Neutrophil (primary cell): ENCODE measurements around the gene PCYT1A.
"Not testable (repeated sequence)": the region's sequence is repeated elsewhere in the genome, so short reads cannot be mapped to it uniquely, and the experiment has no call there.

Source experiments
- H3K27ac ChIP-seq: fragments of 200-600 bp; sonication (generic); 2 replicates; pipeline ENCODE4 v1.5.1; 2016; ENCODE audit warnings: mild to moderate bottlenecking, moderate library complexity
- H3K27me3 ChIP-seq: fragments of 200-600 bp; sonication (generic); 2 replicates; pipeline ENCODE4 v1.6.0; 2016; ENCODE audit warnings: mild to moderate bottlenecking
- H3K36me3 ChIP-seq: fragments of 200-600 bp; sonication (generic); 2 replicates; pipeline ENCODE4 v1.5.1; 2017
- H3K4me1 ChIP-seq, 2 experiments: fragments of 200-600 bp in 1 of 2; sonication (generic) in 1 of 2; 1 replicate in 1 of 2; 2 replicates in 1 of 2; pipeline versions ENCODE4 v1.5.1 to v1.6.1; 2013 to 2016; ENCODE audit warnings: low read depth in 1 of 2, low read length in 1 of 2, mild to moderate bottlenecking in 1 of 2, moderate library complexity in 1 of 2; ENCODE audit not compliant: control insufficient read depth in 1 of 2, insufficient read depth in 1 of 2
- H3K4me3 ChIP-seq, 2 experiments: fragments of 200-600 bp in 1 of 2; sonication (generic) in 1 of 2; 1 replicate in 1 of 2; 2 replicates in 1 of 2; pipeline ENCODE4 v1.5.1; 2013 to 2016; ENCODE audit warnings: low read depth in 1 of 2, low read length in 1 of 2, mild to moderate bottlenecking in 1 of 2, moderate library complexity in 1 of 2
- H3K9me3 ChIP-seq: fragments of 200-600 bp; sonication (generic); 2 replicates; pipeline ENCODE4 v1.5.1; 2016
- CTCF ChIP-seq: fragments of 200-600 bp; sonication (generic); IDR thresholded peaks from 2 replicates; pipeline ENCODE4 v1.5.1; 2016; ENCODE audit warnings: antibody characterized with exemption

The PCYT1A gene

GRCh38 chr3:196215493-196216020 is 72.0 kb downstream of the PCYT1A start:
- Histone ChIP-seq H3K27ac (peak overlapping the region; percentile 35), H3K27me3 (no peaks in the 10 kb centered on the region), H3K4me3 (no peak overlapping the region), H3K36me3 (no peaks in the 10 kb centered on the region), H3K9me3 (no peaks in the 10 kb centered on the region), H3K4me1 (peaks cover 35 to 38% of the 10 kb centered on the region in 2 experiments)
- no peak for TF ChIP-seq CTCF

- Histone ChIP-seq H3K4me3 (no peak overlapping the region), H3K36me3 (no peaks in the 10 kb centered on the region), H3K27me3 (no peaks in the 10 kb centered on the region), H3K9me3 (no peaks in the 10 kb centered on the region), H3K4me1 (peaks cover 28 to 36% of the 10 kb centered on the region in 2 experiments), H3K27ac (no peak overlapping the region)
- TF ChIP-seq CTCF, result no peak
Measured at GRCh38 chr3:196214783-196215441, 72.6 kb downstream of the PCYT1A start.

- Histone ChIP-seq H3K36me3 (no peaks in the 10 kb centered on the region), H3K27ac (no peak within 1 kb of the TSS), H3K4me3 (no peak within 1 kb of the TSS), H3K4me1 (peaks cover 21 to 31% of the 10 kb centered on the region in 2 experiments), H3K27me3 (no peaks in the 10 kb centered on the region), H3K9me3 (no peaks in the 10 kb centered on the region)
- no peak for TF ChIP-seq CTCF
Measured at GRCh38 chr3:196210673-196211556, 76.6 kb downstream of the PCYT1A start, which contains the start of gene ZDHHC19. ZDHHC19 (minus strand) TSS chr3:196211400; CDS start chr3:196211315, 85 bp downstream.

GRCh38 chr3:196209944-196210672 is 77.4 kb downstream of the PCYT1A start:
- not testable (repeated sequence) for H3K36me3 ChIP-seq, H3K27me3 ChIP-seq, H3K4me3 ChIP-seq

GRCh38 chr3:196208942-196209695 is 78.4 kb downstream of the PCYT1A start:
- Histone ChIP-seq H3K27me3 (no peaks in the 10 kb centered on the region), H3K36me3 (no peaks in the 10 kb centered on the region), H3K9me3 (no peaks in the 10 kb centered on the region), H3K4me1 (peaks cover 27 to 40% of the 10 kb centered on the region in 2 experiments), H3K27ac (peak overlapping the region; percentile 59), H3K4me3 (no peak overlapping the region)
- no peak for TF ChIP-seq CTCF

More at GRCh38 chr3:196209944-196210672, 77.4 kb downstream of the PCYT1A start:
- H3K4me1 ChIP-seq, result peaks cover 26 to 34% of the 10 kb centered on the region in 2 experiments
- H3K9me3 ChIP-seq, H3K27ac ChIP-seq: not testable (repeated sequence)
